Measurements from ENCODE around the gene TBL1XR1. TPM values are rescaled to one million over a fixed set of nuclear protein-coding genes. Genes with fewer than 3 reads are reported as not detected.
A peak's percentile ranks its signal among the peaks of the same experiment; 100 is the strongest.

The TBL1XR1 gene
- total and polyA plus RNA-seq, 2 of the 13 experiments (the other 11 are each of a cell fraction or from before 2014, with no cell fraction given), result 57.7 to 62.5 TPM

DNA sequence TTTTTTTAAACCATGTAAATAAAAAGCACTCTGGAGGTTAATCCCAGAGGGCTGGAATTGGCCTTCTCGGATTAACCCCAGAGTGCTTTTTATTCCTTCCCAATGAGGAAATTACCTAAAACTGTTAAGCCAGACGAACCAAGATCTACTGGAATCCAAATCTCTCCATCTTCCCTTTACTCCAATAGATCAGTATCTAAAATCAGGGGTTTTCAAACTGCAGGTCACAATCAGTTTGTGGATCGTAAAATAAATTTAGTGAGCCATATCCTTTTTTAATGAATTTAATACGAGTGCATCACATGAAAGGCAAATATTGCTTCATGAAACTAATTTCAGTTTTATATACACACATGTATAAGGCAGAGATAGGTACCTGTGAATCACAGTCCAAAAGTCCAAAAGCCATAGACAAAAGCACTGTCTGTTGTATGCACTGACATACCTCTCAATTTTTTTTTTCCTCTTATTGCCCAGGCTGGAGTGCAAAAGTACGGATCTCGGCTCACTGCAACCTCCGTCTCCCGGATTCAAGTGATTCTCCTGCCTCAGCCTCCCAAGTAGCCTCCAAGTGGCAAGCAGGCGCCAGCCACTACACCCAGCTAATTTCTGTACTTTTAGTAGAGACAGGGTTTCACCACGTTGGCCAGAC lies 61.3 kb downstream of the TBL1XR1 start (continued):
- no peak for TF ChIP-seq PRPF4 (IDR thresholded peaks at IDR 0.05; ENCODE audit: low read depth, low read length, poor library complexity, severe bottlenecking)
- no peak for TF ChIP-seq RNF2 (conservative IDR thresholded peaks at IDR 0.05; ENCODE audit: low read depth)
- no peak for TF ChIP-seq ZNF75D (CRISPR knock-in tag; IDR thresholded peaks at IDR 0.05; ENCODE audit: borderline replicate concordance)
- TF ChIP-seq NFAT5 (CRISPR knock-in tag; IDR thresholded peaks at IDR 0.05), result no peak
- no peak for TF ChIP-seq ZNF30 (CRISPR knock-in tag; IDR thresholded peaks at IDR 0.05)
- TF ChIP-seq, protein P1, sequence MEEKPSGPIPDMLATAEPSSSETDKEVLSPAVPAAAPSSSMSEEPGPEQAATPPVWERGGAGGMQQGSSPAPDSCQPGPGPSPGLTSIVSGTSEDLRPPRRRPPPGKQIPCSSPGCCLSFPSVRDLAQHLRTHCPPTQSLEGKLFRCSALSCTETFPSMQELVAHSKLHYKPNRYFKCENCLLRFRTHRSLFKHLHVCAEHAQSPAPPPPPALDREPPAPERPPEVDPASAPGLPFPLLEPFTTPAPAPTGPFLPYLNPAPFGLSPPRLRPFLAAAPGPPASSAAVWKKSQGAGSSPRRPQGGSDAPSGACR (CRISPR knock-in tag; IDR thresholded peaks at IDR 0.05), result no peak
- no peak for TF ChIP-seq HNRNPUL1 (IDR thresholded peaks at IDR 0.05; ENCODE audit: low read depth, low read length)
- no peak for TF ChIP-seq ZNF367 (CRISPR knock-in tag; IDR thresholded peaks at IDR 0.05; ENCODE audit: borderline replicate concordance)
- TF ChIP-seq MED1 (CRISPR knock-in tag; IDR thresholded peaks at IDR 0.05), result peak; percentile 40; the same call in 1 of the 2 replicates
- no peak for TF ChIP-seq ATF7 (IDR thresholded peaks at IDR 0.05)
- no peak for TF ChIP-seq ATF7 (CRISPR knock-in tag; IDR thresholded peaks at IDR 0.05)
- TF ChIP-seq, protein P2, sequence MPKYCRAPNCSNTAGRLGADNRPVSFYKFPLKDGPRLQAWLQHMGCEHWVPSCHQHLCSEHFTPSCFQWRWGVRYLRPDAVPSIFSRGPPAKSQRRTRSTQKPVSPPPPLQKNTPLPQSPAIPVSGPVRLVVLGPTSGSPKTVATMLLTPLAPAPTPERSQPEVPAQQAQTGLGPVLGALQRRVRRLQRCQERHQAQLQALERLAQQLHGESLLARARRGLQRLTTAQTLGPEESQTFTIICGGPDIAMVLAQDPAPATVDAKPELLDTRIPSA (CRISPR knock-in tag; IDR thresholded peaks at IDR 0.05; ENCODE audit: borderline replicate concordance), result no peak
- TF ChIP-seq, protein P3, sequence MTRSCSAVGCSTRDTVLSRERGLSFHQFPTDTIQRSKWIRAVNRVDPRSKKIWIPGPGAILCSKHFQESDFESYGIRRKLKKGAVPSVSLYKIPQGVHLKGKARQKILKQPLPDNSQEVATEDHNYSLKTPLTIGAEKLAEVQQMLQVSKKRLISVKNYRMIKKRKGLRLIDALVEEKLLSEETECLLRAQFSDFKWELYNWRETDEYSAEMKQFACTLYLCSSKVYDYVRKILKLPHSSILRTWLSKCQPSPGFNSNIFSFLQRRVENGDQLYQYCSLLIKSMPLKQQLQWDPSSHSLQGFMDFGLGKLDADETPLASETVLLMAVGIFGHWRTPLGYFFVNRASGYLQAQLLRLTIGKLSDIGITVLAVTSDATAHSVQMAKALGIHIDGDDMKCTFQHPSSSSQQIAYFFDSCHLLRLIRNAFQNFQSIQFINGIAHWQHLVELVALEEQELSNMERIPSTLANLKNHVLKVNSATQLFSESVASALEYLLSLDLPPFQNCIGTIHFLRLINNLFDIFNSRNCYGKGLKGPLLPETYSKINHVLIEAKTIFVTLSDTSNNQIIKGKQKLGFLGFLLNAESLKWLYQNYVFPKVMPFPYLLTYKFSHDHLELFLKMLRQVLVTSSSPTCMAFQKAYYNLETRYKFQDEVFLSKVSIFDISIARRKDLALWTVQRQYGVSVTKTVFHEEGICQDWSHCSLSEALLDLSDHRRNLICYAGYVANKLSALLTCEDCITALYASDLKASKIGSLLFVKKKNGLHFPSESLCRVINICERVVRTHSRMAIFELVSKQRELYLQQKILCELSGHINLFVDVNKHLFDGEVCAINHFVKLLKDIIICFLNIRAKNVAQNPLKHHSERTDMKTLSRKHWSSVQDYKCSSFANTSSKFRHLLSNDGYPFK (CRISPR knock-in tag; IDR thresholded peaks at IDR 0.05; ENCODE audit: borderline replicate concordance), result no peak
- TF ChIP-seq CREB1 (IDR thresholded peaks at IDR 0.05), result no peak
- TF ChIP-seq CREB1 (CRISPR knock-in tag; IDR thresholded peaks at IDR 0.05), result no peak
- TF ChIP-seq ZNF792 (CRISPR knock-in tag; IDR thresholded peaks at IDR 0.05), result peak; percentile 61; the same call in 1 of the 2 replicates
- no peak for TF ChIP-seq ETV5 (CRISPR knock-in tag; IDR thresholded peaks at IDR 0.05; ENCODE audit: borderline replicate concordance)
- TF ChIP-seq, protein P4, sequence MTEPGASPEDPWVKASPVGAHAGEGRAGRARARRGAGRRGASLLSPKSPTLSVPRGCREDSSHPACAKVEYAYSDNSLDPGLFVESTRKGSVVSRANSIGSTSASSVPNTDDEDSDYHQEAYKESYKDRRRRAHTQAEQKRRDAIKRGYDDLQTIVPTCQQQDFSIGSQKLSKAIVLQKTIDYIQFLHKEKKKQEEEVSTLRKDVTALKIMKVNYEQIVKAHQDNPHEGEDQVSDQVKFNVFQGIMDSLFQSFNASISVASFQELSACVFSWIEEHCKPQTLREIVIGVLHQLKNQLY (CRISPR knock-in tag; IDR thresholded peaks at IDR 0.05), result no peak
- TF ChIP-seq SNRNP70 (IDR thresholded peaks at IDR 0.05; ENCODE audit: low read depth, low read length), result no peak
